GM21717 (cell line): ENCODE data around the gene ZMIZ1.
A peak's percentile ranks its signal among the peaks of the same experiment; 100 is the strongest.

Experiments used
- ATAC-seq: cut with Tn5 transposase; IDR thresholded peaks from one replicate; pipeline ENCODE4 v1.9.1; 2021; ENCODE audit warnings: mild to moderate bottlenecking, moderate library complexity; ENCODE audit not compliant: unreplicated experiment

ZMIZ1 gene

DNA sequence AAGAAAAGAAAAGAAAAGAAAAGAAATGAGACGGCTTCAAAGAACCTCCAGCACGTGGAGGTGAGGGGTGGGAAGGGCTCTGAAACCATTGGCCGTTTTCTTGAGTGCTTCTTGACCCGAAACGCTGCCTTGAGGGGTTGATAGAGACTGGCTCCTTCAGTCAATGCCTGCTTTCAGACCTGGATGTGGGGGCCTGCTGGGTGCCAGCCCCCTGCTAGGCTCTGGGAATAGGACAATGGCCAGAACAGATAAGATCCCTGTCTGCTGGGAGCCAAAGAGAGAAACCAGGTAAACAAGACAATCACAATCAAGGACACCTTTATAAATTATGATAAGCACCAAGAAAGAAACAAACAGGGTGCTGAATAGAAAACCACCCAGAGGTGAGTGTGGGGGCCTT is 27.7 kb downstream of the ZMIZ1 start:
- ATAC-seq = no peak

DNA sequence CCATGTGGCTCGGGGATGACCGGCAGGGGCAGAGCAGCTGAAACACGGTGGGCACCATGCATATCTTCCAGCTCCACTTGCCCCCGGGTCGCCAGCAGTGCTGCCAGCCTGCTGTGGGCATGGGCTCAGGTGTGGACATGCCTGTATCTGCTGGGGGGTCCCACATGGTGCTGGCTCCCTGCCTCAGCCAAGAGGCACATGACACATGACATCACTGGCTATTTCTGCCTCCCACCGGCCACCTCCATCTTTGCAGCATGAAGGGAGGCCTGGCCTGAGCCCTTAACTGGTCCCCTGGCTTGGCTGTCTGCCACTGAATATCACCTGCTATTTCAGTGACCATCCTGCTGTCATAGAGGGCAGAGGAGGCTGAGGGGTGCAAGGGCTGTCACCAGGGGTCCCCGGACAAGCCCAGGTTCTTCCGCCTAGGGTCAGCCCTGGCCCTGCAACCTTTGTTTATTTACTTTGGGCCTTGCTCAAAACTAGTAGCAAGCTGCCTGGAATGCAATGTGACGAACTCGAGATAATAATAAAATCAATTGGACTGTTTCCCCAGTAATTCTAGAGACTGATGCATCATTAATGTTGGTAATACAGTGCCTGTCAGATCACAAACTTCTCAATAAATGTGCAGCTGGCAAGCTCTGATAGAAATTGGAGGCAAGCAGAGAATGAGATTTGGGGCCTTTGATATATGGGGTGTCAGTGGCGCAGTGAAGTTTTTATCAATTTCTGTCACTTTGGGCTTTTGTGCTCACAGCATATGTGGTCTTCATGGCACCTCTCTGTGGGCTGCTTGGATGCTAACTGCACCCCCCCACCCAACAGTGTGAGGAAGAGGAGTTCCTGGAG is 28.5 kb downstream of the ZMIZ1 start:
- no peak for ATAC-seq

DNA sequence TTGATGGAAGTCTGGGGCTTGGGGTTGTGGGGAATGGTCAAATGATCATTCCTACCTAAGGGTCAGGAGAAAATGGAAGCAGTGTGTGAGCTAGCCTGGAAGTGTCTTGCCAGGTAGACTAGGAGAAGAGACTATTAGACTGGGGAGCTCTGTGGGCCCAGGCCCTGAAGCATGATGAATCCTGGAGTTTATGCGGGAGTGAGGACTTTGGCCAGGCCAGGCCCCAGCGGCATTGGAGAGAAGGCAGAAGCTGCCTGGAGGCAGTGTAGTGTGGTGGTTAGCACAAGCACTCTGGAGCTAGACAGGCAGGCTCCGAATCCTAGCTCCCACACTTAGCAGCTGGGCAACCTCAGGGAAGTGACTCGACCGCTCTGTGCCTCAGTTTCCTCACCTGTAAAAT is 29.3 kb downstream of the ZMIZ1 start:
- ATAC-seq = no peak

GRCh38 chr10:79098596-79099015 is 29.8 kb downstream of the ZMIZ1 start:
- peak; percentile 81 for ATAC-seq

- no peak for ATAC-seq
Measured at GRCh38 chr10:79099898-79100448, 31.2 kb downstream of the ZMIZ1 start.

- no peak for ATAC-seq
Measured at GRCh38 chr10:79100771-79101170, 32.0 kb downstream of the ZMIZ1 start.

GRCh38 chr10:79101560-79102497 is 33.1 kb downstream of the ZMIZ1 start:
- ATAC-seq = no peak

- no peak for ATAC-seq
Measured at GRCh38 chr10:79102498-79102874, 33.7 kb downstream of the ZMIZ1 start.

DNA sequence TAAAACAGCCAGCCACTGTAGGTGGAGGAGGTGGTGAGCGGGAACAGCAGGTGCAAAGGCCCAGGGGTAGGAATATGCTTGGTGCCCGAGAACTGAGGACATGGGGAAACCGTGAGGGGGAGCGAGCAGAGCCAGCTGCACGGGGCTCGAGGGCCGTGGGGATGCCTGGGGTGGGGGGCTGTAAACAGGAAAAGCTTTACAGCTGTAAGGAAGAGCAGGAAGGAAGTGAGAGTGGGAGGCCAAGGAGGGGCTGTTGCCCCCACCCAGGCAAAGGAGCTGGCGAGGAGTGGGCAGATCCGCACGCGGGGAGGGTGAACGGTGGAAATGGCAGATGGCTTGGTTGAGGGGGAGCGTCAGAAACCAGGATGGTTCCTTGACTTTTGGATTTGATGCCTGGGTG is 34.4 kb downstream of the ZMIZ1 start:
- ATAC-seq = no peak

GRCh38 chr10:79103585-79103984 is 34.8 kb downstream of the ZMIZ1 start:
- no peak for ATAC-seq

GRCh38 chr10:79105150-79105739 is 36.5 kb downstream of the ZMIZ1 start:
- no peak for ATAC-seq

DNA sequence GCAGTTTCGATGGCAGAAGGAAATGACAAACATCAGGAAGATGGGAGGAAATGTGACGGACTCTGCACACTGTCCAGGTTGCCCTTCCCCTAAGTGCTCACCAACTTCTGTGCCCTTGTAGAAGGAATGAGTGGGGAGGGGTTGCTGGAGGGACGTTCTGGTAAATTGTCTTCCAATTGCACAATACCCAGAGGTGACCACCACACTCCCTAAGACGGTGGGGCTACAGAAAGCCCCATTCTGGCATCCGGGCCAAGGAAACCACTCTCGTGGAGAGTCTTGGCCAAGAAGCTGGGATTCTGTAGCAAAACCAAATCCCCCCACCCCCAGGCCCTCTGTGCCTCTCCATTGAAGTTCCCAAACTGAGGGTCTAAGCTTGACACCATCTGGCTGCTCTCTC is 37.1 kb downstream of the ZMIZ1 start:
- no peak for ATAC-seq

DNA sequence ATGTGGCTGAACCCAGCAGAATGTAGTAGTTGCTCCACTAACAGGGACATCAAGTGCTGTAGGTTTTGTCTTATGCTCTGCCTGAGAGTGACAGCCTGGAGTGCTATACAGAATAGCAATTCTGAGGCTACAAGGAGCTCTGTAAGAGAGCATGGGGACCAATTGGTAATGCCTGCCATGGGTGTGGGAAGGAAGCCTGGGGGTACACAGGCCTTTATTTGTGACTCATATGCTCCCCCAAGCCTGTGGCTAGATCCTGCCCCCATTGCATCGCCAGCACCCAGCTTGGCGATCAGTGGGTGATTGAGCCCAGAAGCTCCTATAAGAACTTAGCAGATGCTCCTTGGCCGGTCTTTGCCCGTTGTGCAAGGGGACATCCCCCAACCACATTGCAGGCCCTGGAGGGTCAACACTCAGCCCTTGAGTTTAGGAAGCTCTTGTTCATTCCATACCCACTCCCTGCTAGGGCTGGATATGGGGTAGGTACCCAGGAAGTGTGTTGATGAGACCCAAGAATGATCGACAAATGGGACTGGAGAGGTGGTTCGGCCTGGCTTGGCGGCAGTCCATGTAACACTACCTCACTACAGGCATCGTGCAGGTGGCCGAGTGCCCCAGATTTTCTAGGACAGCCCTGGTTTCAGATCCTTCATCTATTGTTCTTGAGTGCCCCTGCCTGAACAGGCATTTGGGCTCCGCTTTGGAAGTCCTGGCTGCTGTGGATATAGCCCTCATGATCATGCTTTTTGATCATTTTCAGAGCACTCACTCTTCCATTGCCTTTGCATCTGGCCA is 37.7 kb downstream of the ZMIZ1 start:
- ATAC-seq = no peak

GRCh38 chr10:79107736-79108264 is 39.0 kb downstream of the ZMIZ1 start:
- no peak for ATAC-seq

GRCh38 chr10:79108728-79109127 is 40.0 kb downstream of the ZMIZ1 start:
- no peak for ATAC-seq

GRCh38 chr10:79111427-79111826 is 42.7 kb downstream of the ZMIZ1 start:
- no peak for ATAC-seq

GRCh38 chr10:79111846-79112614 is 43.3 kb downstream of the ZMIZ1 start:
- no peak for ATAC-seq

GRCh38 chr10:79112881-79113431 is 44.2 kb downstream of the ZMIZ1 start:
- no peak for ATAC-seq

DNA sequence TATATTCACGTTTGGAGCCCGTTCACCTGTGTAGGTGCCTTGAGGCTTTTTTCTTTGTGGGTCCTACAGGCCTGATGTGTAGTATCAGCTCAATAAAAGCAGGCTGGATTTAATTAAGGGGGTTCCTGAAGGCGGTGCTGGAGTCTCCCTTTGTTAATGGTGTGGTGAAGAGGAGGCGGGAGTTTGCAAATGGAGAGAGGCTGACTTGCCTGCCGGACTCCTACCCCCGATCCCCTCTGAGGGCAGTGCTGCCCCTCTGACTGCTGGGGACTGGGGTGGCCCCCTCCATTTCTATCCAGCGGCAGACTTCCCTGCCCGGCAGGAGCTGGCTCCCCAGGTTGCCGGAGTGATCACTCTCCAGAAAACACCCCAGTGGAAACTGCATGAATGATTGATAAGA is 45.1 kb downstream of the ZMIZ1 start:
- no peak for ATAC-seq
